ENCODE results near the gene HLF. TPM values are rescaled to one million over a fixed set of nuclear protein-coding genes. Genes with fewer than 3 reads are reported as not detected.

Gene HLF
- total and polyA plus RNA-seq, 7 experiments from 2014 or later: 0.18 to 2.6 (median 0.36) TPM; not detected in 1

DNA sequence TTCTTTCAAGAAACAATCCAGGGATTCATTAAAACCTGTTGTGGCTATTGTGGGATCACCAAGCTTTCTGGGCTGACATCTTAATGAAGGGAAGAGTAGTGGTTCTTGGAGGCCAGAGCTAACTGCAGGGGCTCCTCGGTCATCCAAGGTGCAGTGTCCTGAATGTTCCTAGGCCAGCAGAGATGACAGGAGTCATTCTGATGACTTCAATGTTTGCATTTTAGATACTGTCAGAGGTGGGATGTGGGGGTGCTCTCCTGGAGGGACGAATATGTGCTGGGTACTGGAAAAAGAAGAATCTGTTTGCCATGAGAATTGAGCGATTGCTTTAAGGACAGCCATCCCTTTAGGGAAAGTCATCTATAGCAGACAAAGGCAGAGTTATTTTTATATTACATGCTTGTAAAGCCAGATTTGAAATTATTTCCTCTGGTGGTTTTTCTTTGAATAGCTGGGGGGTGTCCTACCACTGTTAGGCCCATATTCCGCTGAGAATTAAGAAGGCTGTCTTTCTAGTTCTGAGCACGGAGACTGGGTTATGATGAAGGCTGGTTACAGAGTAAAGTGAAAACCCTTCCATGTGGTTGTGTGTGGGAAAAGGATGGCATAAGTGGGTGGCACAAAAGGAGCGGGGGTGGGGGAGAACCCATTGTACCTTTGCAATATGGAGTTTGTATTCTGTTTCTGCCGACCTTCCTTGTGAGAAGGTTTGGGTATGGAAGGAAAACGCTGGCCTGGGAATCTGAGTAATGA lies 7.4 kb downstream of the HLF start:
- DNase-seq: no peak
- H3K4me3 ChIP-seq (ENCODE audit: low read length): no peak overlapping the region
- H3K36me3 Mint-ChIP-seq: peaks cover 0 to 6% (median 0%) of the 10 kb centered on the region in 5 donors
- POLR2A ChIA-PET: no interaction called here
- H3K27ac Mint-ChIP-seq: no peak overlapping the region
- peaks cover 0 to 3% (median 0%) of the 10 kb centered on the region in 7 donors for H3K4me1 Mint-ChIP-seq
- H3K27me3 ChIP-seq (ENCODE audit: control insufficient read depth in 2 of 2, insufficient read depth in 2 of 2, low read length in 2 of 2): peaks cover 3 to 8% of the 10 kb centered on the region in 2 donors
- no peaks in the 10 kb centered on the region for H3K9me3 ChIP-seq (ENCODE audit: control insufficient read depth in 2 of 3, low read length in 3 of 3)
- intact Hi-C loops (cut with micrococcal nuclease): no loop called here
- no peak overlapping the region for H3K4me3 Mint-ChIP-seq
- H3K27ac ChIP-seq (ENCODE audit: low read depth, low read length): no peak overlapping the region
- peaks cover 42 to 83% (median 72%) of the 10 kb centered on the region in 5 donors for H3K27me3 Mint-ChIP-seq
- no peaks in the 10 kb centered on the region for H3K36me3 ChIP-seq (ENCODE audit: control insufficient read depth in 2 of 3, insufficient read depth in 3 of 3, low read length in 3 of 3)
- peaks cover 0 to 14% (median 0%) of the 10 kb centered on the region in 11 donors for H3K9me3 Mint-ChIP-seq
- ATAC-seq: no peak
- CTCF ChIA-PET: no interaction called here
- H3K4me1 ChIP-seq (ENCODE audit: control insufficient read depth in 2 of 2, insufficient read depth in 2 of 2, low read length in 2 of 2): no peaks in the 10 kb centered on the region

DNA sequence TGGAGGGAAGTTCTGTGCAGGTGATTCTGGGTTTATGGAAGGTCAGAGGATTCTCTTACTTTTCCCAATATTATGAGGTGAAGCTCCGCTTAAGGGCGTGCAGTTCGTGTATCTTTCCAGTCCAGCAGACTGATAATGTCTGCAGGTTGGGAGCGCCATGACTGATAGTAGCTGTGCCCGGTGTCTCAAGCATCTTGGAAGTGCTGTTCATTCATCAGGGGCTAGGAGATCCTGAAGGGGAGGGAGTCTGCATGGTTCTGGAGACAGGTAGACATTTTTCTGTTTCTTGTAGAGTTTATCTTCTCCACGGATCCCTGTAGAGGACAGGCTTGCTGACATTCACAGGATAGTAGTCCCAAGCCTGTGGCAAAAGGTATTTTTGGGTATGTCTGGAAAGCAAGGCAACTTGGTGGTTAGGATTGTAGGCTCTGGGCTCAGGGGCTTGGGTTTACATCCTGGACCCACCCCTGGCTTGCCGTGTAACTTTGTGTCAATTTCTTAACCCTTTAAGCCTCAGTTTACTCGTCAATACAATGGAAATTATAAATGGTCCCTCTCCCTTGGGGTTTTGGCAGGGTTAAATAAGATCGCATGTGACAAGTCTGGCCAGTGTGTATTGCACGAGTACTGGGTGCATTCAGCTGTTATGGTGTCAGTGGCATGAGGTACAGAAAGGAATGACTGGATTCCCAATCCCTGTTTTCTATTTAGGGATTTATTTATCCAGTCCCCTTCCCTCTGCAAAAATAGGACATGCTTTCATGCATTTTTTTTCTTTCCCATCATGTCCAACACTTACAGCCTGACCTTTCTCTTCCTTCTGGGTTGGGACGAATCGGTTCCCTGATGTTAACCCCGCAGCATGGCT lies 8.2 kb downstream of the HLF start:
- H3K4me3 ChIP-seq (ENCODE audit: low read length): no peak overlapping the region
- H3K9me3 ChIP-seq (ENCODE audit: control insufficient read depth in 2 of 3, low read length in 3 of 3): no peaks in the 10 kb centered on the region
- H3K36me3 ChIP-seq (ENCODE audit: control insufficient read depth in 2 of 3, insufficient read depth in 3 of 3, low read length in 3 of 3): no peaks in the 10 kb centered on the region
- no peak overlapping the region for H3K27ac ChIP-seq (ENCODE audit: low read depth, low read length)
- H3K27me3 ChIP-seq (ENCODE audit: control insufficient read depth in 2 of 2, insufficient read depth in 2 of 2, low read length in 2 of 2): peaks cover 3 to 8% of the 10 kb centered on the region in 2 donors
- Mint-ChIP-seq H3K36me3 (peaks cover 0 to 6% (median 0%) of the 10 kb centered on the region in 5 donors), H3K9me3 (peaks cover 0 to 14% (median 0%) of the 10 kb centered on the region in 11 donors), H3K4me1 (peaks cover 0 to 3% (median 0%) of the 10 kb centered on the region in 7 donors), H3K27me3 (peaks cover 36 to 82% (median 65%) of the 10 kb centered on the region in 5 donors), H3K27ac (no peak overlapping the region), H3K4me3 (no peak overlapping the region)
- ChIA-PET POLR2A (no interaction called here), CTCF (no interaction called here)
- intact Hi-C loops (cut with micrococcal nuclease): no loop called here
- ATAC-seq (no peak), DNase-seq (no peak)
- H3K4me1 ChIP-seq (ENCODE audit: control insufficient read depth in 2 of 2, insufficient read depth in 2 of 2, low read length in 2 of 2): no peaks in the 10 kb centered on the region

DNA sequence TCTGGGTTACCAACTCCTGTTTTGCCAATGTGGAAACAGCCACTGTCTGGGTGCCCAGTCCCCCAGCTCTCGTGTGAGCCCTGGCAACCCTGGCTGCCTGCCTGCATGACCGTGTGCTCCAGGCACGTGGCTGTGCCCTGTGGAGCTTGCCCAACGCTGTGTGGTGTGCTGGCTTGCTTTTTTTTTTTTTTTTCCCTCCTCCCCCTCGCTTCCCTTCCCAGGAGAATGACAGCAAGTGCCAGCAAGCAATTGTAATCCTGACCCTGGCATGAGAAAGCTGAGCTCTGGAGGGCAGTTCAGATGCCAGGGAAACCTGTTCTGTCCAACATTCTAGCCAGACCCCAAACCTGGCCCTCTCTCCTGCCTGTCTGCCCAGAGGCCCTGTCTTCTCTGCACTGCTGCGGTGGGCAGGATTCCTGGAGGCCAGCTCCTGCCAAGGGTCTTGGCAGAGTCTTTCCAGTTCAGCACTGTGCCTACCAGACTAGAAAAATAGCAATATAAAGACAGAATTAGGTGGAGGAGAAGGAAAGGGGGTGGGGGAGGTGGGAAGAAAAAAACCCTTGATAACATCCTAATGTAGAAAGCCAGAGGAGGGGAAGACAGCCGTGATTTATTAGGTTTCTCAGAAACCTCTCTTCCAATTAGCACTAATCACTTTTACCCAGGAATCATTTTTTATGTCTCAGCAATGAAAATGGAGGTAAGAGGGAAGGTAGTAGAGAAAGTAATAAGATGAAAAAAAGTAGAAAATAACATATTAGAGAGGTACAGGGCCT lies 9.0 kb downstream of the HLF start:
- intact Hi-C loops (cut with micrococcal nuclease): no loop called here
- POLR2A ChIA-PET: no interaction called here
- Histone ChIP-seq H3K4me1 (ENCODE audit: control insufficient read depth in 2 of 2, insufficient read depth in 2 of 2, low read length in 2 of 2) (no peaks in the 10 kb centered on the region), H3K36me3 (ENCODE audit: control insufficient read depth in 2 of 3, insufficient read depth in 3 of 3, low read length in 3 of 3) (no peaks in the 10 kb centered on the region), H3K9me3 (ENCODE audit: control insufficient read depth in 2 of 3, low read length in 3 of 3) (no peaks in the 10 kb centered on the region), H3K27ac (ENCODE audit: low read depth, low read length) (no peak overlapping the region), H3K4me3 (ENCODE audit: low read length) (no peak overlapping the region), H3K27me3 (ENCODE audit: control insufficient read depth in 2 of 2, insufficient read depth in 2 of 2, low read length in 2 of 2) (peaks cover 1 to 7% of the 10 kb centered on the region in 2 donors)
- ATAC-seq (no peak), DNase-seq (no peak)
- Mint-ChIP-seq H3K9me3 (peaks cover 0 to 14% (median 0%) of the 10 kb centered on the region in 11 donors), H3K36me3 (peaks cover 0 to 6% (median 0%) of the 10 kb centered on the region in 5 donors), H3K4me3 (no peak overlapping the region), H3K27ac (no peak overlapping the region), H3K4me1 (peaks cover 0 to 3% (median 0%) of the 10 kb centered on the region in 7 donors), H3K27me3 (peaks cover 31 to 81% (median 57%) of the 10 kb centered on the region in 5 donors)
- CTCF ChIA-PET: no interaction called here

DNA sequence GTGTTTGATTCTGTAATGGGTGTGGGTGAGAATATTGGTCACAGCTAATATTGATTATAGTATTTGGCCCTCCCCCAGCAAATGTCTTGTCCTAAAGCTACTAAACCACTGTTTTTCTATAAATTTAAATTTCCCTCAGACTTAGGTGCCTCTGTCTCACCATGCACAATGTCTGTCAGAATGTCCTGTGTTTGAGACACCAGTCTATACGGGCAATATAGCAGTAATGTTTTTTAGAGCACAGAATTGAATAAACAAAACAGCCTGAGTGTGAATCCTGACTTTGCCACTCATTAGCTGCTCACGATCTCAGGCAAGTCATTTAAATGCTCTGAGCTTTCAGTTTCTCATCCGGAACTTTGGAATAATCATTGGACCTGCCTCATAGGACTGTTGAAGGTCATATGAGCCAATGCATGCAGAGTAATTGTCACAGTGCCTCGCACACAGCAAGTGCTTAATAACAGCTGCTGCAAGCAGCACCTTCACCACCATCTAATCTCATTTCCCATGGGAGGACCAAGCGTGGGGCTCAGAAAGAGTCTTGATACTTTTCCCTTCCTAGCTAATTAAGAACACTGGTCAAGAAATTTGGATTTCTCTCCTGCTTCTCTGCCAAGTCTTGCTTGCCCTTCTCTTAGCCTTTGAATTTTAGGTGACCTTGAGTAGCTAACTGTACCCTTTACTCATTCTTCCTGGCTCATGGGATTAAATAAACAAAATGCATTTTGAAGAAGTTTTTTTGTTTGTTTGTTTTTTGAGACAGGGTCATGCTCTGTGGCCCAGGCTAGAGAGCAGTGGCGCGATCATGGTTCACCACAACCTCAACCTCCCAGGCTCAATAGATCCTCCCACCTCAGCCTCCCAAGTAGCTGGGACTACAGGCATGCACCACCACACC lies 9.8 kb downstream of the HLF start:
- no peak overlapping the region for H3K4me3 ChIP-seq (ENCODE audit: low read length)
- Mint-ChIP-seq H3K27me3 (peaks cover 25 to 72% (median 48%) of the 10 kb centered on the region in 5 donors), H3K4me1 (peaks cover 0 to 3% (median 0%) of the 10 kb centered on the region in 7 donors), H3K36me3 (peaks cover 0 to 6% (median 0%) of the 10 kb centered on the region in 5 donors), H3K9me3 (peaks cover 0 to 14% (median 0%) of the 10 kb centered on the region in 11 donors), H3K4me3 (no peak overlapping the region), H3K27ac (no peak overlapping the region)
- H3K4me1 ChIP-seq (ENCODE audit: control insufficient read depth in 2 of 2, insufficient read depth in 2 of 2, low read length in 2 of 2): no peaks in the 10 kb centered on the region
- H3K9me3 ChIP-seq (ENCODE audit: control insufficient read depth in 2 of 3, low read length in 3 of 3): no peaks in the 10 kb centered on the region
- DNase-seq (no peak), ATAC-seq (no peak)
- peaks cover 0 to 5% of the 10 kb centered on the region in 2 donors for H3K27me3 ChIP-seq (ENCODE audit: control insufficient read depth in 2 of 2, insufficient read depth in 2 of 2, low read length in 2 of 2)
- H3K36me3 ChIP-seq (ENCODE audit: control insufficient read depth in 2 of 3, insufficient read depth in 3 of 3, low read length in 3 of 3): no peaks in the 10 kb centered on the region
- no peak overlapping the region for H3K27ac ChIP-seq (ENCODE audit: low read depth, low read length)
- ChIA-PET POLR2A (no interaction called here), CTCF (no interaction called here)
- intact Hi-C loops (cut with micrococcal nuclease): no loop called here

DNA sequence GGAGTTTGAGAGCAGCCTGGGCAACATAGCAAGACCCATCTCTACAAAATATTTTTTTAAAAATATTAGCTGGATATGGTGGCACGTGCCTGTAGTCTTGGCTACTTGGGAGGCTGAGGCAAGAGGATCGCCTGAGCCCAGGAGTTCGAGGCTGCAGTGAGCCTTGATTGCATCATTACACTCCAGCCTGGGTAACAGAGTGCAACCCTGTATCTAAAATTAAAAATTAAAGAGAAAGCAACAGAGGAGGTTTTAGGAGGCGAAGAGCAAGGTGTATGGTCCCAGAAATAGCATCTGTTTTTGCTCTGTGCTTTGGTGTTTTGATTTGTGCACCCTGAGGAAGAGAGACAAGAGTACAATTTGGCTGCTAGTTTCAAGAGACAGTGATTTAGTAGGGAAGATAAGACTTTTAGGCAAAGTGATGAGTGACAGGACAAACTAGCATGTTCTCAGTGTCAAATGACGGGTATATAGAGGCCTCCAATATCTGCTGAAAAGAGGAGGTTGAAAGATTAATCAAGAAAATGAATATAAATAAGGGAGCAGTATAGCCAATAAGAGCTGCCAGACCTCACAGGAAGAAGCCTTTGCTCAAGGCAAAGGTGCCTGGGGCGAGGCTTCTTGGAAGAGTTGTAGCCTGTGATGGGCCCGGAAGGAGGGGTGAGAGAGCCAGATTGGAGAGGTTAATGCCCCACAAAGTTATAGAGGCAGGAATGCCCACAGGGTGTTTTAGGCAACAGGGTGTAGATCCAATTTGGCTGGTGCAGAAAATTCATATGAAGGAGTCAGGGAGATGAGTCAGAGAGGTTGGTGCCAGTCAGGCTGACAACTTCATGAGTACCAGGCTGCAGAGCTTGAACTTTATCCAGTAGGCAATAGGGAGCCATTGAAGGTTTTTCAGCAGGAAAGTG lies 11.4 kb downstream of the HLF start:
- CTCF ChIA-PET: no interaction called here
- intact Hi-C loops (cut with micrococcal nuclease): no loop called here
- Histone ChIP-seq H3K27me3 (ENCODE audit: control insufficient read depth in 2 of 2, insufficient read depth in 2 of 2, low read length in 2 of 2) (peaks cover 0 to 5% of the 10 kb centered on the region in 2 donors), H3K9me3 (ENCODE audit: control insufficient read depth in 2 of 3, low read length in 3 of 3) (no peaks in the 10 kb centered on the region), H3K4me1 (ENCODE audit: control insufficient read depth in 2 of 2, insufficient read depth in 2 of 2, low read length in 2 of 2) (no peaks in the 10 kb centered on the region), H3K36me3 (ENCODE audit: control insufficient read depth in 2 of 3, insufficient read depth in 3 of 3, low read length in 3 of 3) (no peaks in the 10 kb centered on the region), H3K4me3 (ENCODE audit: low read length) (no peak overlapping the region), H3K27ac (ENCODE audit: low read depth, low read length) (no peak overlapping the region)
- DNase-seq (no peak), ATAC-seq (no peak)
- H3K9me3 Mint-ChIP-seq: peaks cover 0 to 3% (median 0%) of the 10 kb centered on the region in 11 donors
- peaks cover 0 to 6% (median 0%) of the 10 kb centered on the region in 5 donors for H3K36me3 Mint-ChIP-seq
- H3K27me3 Mint-ChIP-seq: peaks cover 20 to 62% (median 35%) of the 10 kb centered on the region in 5 donors
- no peak overlapping the region for H3K4me3 Mint-ChIP-seq
- H3K27ac Mint-ChIP-seq: no peak overlapping the region
- H3K4me1 Mint-ChIP-seq: peaks cover 0 to 3% (median 0%) of the 10 kb centered on the region in 7 donors
- POLR2A ChIA-PET: no interaction called here
